A549 (cell line): Measurements from ENCODE around the gene OPHN1.

Experiments used
- ESRRA ChIP-seq: fragments of 150-350 bp; IDR thresholded peaks from 2 replicates; pipeline ENCODE4 v1.6.1; 2014; ENCODE audit warnings: mild to moderate bottlenecking, low read length, borderline replicate concordance
- HOXA7 ChIP-seq: fragments of 250-450 bp; sonication (Bioruptor Pico); IDR thresholded peaks from 2 replicates; pipeline ENCODE4 v1.5.0; 2020; ENCODE audit warnings: mild to moderate bottlenecking, moderate library complexity
- KDM5A ChIP-seq: fragments of 200-600 bp; sonication (generic); IDR thresholded peaks from 2 replicates; pipeline ENCODE4 v1.6.1; 2016; ENCODE audit warnings: antibody characterized with exemption, mild to moderate bottlenecking
- PHF8 ChIP-seq: fragments of 200-600 bp; sonication (generic); IDR thresholded peaks from 2 replicates; pipeline ENCODE4 v1.6.1; 2016; ENCODE audit warnings: low read depth, mild to moderate bottlenecking, antibody characterized with exemption, moderate library complexity, borderline replicate concordance
- POLR2A ChIP-seq: IDR thresholded peaks from 2 replicates; pipeline ENCODE4 v1.6.1; 2012; ENCODE audit warnings: mild to moderate bottlenecking, low read length
- POLR2AphosphoS2 ChIP-seq: conservative IDR thresholded peaks from 2 replicates; pipeline ENCODE4 v1.6.1; 2012; ENCODE audit warnings: low read length, improper control_type of control experiment, inconsistent platforms
- RAD21 ChIP-seq, 2 experiments: fragments of >200 bp in 1 of 2; sonication (Bioruptor Twin) in 1 of 2; formaldehyde crosslinking in 1 of 2; IDR thresholded peaks in 1 of 2; conservative IDR thresholded peaks in 1 of 2; 2 replicates in 1 of 2; 3 replicates in 1 of 2; pipeline ENCODE4 v1.6.1; 2012 to 2018; ENCODE audit warnings: inconsistent platforms in 1 of 2
- RFX5 ChIP-seq: fragments of 450-650 bp; IDR thresholded peaks from 2 replicates; pipeline ENCODE4 v1.7.1; 2014; ENCODE audit warnings: antibody characterized with exemption, mild to moderate bottlenecking, moderate library complexity
- RNF2 ChIP-seq: fragments of 200-600 bp; sonication (generic); IDR thresholded peaks from 2 replicates; pipeline ENCODE4 v1.6.1; 2016; ENCODE audit warnings: low read depth, mild to moderate bottlenecking, antibody characterized with exemption, moderate library complexity, borderline replicate concordance
- TP53 ChIP-seq: fragments of 250-450 bp; sonication (Bioruptor Pico); IDR thresholded peaks from 2 replicates; pipeline ENCODE4 v1.5.0; 2021; ENCODE audit warnings: mild to moderate bottlenecking, moderate library complexity
- TF ChIP-seq, protein P1 (sequence below): fragments of >200 bp; sonication (Bioruptor Twin); formaldehyde crosslinking; IDR thresholded peaks from 3 replicates; pipeline ENCODE4 v1.5.1; 2016
- TF ChIP-seq, protein P2 (sequence below): IDR thresholded peaks from 2 replicates; pipeline ENCODE4 v1.6.1; 2012

DNA sequence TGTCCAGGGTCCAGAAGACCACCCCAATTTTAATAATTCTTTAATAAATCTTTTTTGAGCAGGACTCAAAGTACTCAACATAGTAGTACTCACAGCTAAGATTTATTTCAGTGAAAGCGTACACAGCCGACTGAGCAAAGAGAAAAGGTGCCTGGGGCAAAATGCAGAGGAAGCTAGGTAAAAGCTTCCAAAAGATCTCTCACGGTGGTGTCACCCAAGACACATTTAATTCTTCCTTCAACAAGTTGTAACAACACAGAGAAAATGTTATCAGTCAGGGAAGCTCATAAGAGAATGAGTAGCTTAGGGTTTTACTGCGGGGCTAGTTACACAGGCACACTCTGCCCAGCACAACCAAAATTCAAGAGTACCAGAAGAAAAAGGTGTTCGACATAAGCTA is 201.1 kb downstream of the OPHN1 start:
- TF ChIP-seq, protein P1, sequence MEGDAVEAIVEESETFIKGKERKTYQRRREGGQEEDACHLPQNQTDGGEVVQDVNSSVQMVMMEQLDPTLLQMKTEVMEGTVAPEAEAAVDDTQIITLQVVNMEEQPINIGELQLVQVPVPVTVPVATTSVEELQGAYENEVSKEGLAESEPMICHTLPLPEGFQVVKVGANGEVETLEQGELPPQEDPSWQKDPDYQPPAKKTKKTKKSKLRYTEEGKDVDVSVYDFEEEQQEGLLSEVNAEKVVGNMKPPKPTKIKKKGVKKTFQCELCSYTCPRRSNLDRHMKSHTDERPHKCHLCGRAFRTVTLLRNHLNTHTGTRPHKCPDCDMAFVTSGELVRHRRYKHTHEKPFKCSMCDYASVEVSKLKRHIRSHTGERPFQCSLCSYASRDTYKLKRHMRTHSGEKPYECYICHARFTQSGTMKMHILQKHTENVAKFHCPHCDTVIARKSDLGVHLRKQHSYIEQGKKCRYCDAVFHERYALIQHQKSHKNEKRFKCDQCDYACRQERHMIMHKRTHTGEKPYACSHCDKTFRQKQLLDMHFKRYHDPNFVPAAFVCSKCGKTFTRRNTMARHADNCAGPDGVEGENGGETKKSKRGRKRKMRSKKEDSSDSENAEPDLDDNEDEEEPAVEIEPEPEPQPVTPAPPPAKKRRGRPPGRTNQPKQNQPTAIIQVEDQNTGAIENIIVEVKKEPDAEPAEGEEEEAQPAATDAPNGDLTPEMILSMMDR = no peak
- TF ChIP-seq POLR2A (no peak), RNF2 (no peak), KDM5A (no peak), HOXA7 (CRISPR knock-in tag) (no peak), RAD21 (conservative IDR thresholded peaks at IDR 0.05 in 1 of 2, IDR thresholded peaks at IDR 0.05 in 1 of 2) (no peak), PHF8 (no peak), POLR2AphosphoS2 (no peak), TP53 (CRISPR knock-in tag) (no peak), ESRRA (no peak), RFX5 (no peak)
- TF ChIP-seq, protein P2, sequence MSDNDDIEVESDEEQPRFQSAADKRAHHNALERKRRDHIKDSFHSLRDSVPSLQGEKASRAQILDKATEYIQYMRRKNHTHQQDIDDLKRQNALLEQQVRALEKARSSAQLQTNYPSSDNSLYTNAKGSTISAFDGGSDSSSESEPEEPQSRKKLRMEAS = no peak
